Measurements from ENCODE around the gene ARHGEF33. TPM values are rescaled to one million over a fixed set of nuclear protein-coding genes. Genes with fewer than 3 reads are reported as not detected.

Gene ARHGEF33
- total and polyA plus RNA-seq, 2 donors from 2014 or later: 2.3 to 2.4 TPM

DNA sequence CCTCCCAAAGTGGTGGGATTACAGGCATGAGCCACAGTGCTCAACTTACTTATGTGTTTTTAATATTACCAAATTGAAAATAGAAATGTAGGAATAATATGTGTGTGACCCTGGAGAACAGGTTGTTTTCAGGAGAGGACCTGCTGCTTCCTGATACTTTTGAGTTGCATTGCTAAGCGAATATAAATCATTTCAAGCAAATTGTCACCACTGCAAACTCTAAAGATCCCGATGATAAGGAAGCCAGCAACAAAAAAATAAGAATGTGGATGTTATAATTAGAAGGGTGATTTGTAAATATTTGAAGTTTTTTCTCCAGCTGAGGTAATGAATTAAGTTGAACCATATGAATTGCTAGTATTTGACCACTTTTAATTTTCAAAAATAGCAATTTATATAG, 40.9 kb downstream of the ARHGEF33 start:
- H3K36me3 ChIP-seq (ENCODE audit: control insufficient read depth in 2 of 3, insufficient read depth in 3 of 3, low read length in 3 of 3): no peaks in the 10 kb centered on the region
- DNase-seq (no peak), FAIRE-seq (no peak)
- H3K27ac ChIP-seq (ENCODE audit: low read depth in 2 of 2, low read length in 2 of 2): no peak overlapping the region
- no peak overlapping the region for H3K4me3 ChIP-seq (ENCODE audit: low read length in 3 of 3)
- no peaks in the 10 kb centered on the region for H3K27me3 ChIP-seq (ENCODE audit: control insufficient read depth, insufficient read depth, low read length)
- intact Hi-C loops (cut with DNase I): no loop called here
- H3K9me3 ChIP-seq (ENCODE audit: control insufficient read depth in 2 of 3, insufficient read depth in 1 of 3, low read length in 3 of 3): no peaks in the 10 kb centered on the region
- no peaks in the 10 kb centered on the region for H3K4me1 ChIP-seq (ENCODE audit: control insufficient read depth in 2 of 3, insufficient read depth in 2 of 3, low read depth in 1 of 3, low read length in 3 of 3)
- no peak overlapping the region for H3K9ac ChIP-seq (ENCODE audit: low read length in 3 of 3)
- TF ChIP-seq, protein P1, sequence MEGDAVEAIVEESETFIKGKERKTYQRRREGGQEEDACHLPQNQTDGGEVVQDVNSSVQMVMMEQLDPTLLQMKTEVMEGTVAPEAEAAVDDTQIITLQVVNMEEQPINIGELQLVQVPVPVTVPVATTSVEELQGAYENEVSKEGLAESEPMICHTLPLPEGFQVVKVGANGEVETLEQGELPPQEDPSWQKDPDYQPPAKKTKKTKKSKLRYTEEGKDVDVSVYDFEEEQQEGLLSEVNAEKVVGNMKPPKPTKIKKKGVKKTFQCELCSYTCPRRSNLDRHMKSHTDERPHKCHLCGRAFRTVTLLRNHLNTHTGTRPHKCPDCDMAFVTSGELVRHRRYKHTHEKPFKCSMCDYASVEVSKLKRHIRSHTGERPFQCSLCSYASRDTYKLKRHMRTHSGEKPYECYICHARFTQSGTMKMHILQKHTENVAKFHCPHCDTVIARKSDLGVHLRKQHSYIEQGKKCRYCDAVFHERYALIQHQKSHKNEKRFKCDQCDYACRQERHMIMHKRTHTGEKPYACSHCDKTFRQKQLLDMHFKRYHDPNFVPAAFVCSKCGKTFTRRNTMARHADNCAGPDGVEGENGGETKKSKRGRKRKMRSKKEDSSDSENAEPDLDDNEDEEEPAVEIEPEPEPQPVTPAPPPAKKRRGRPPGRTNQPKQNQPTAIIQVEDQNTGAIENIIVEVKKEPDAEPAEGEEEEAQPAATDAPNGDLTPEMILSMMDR (IDR thresholded peaks at IDR 0.05; ENCODE audit: borderline replicate concordance, extremely low read depth, insufficient read depth): no peak

DNA sequence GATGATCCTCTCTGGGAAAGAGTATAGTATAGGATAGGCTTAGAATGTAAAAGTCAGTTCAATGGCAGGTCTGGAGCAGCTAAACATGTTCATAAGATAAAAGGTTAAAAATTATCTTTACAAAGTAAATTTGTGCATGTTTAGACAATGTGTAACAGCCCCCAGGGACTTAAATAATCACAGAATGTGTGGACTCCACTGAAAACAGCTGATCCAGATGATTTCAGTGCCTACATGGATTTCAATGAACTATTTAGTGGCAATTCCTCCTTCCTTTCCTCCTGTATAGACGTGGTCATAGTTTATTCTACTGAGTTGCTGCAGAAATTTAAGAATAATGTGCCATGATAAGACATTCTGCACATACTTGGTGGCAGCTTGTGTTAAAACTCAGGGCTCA, 42.9 kb downstream of the ARHGEF33 start:
- no peak for DNase-seq
- Histone ChIP-seq H3K9me3 (ENCODE audit: control insufficient read depth in 2 of 3, insufficient read depth in 1 of 3, low read length in 3 of 3) (no peaks in the 10 kb centered on the region), H3K9ac (ENCODE audit: low read length in 3 of 3) (no peak overlapping the region), H3K27me3 (ENCODE audit: control insufficient read depth, insufficient read depth, low read length) (no peaks in the 10 kb centered on the region), H3K4me3 (ENCODE audit: low read length in 3 of 3) (no peak overlapping the region), H3K27ac (ENCODE audit: low read depth in 2 of 2, low read length in 2 of 2) (no peak overlapping the region), H3K4me1 (ENCODE audit: control insufficient read depth in 2 of 3, insufficient read depth in 2 of 3, low read depth in 1 of 3, low read length in 3 of 3) (no peaks in the 10 kb centered on the region), H3K36me3 (ENCODE audit: control insufficient read depth in 2 of 3, insufficient read depth in 3 of 3, low read length in 3 of 3) (no peaks in the 10 kb centered on the region)
- TF ChIP-seq, protein P1 (IDR thresholded peaks at IDR 0.05; ENCODE audit: borderline replicate concordance, extremely low read depth, insufficient read depth): no peak
- intact Hi-C loops (cut with DNase I): no loop called here
- FAIRE-seq: no peak

DNA sequence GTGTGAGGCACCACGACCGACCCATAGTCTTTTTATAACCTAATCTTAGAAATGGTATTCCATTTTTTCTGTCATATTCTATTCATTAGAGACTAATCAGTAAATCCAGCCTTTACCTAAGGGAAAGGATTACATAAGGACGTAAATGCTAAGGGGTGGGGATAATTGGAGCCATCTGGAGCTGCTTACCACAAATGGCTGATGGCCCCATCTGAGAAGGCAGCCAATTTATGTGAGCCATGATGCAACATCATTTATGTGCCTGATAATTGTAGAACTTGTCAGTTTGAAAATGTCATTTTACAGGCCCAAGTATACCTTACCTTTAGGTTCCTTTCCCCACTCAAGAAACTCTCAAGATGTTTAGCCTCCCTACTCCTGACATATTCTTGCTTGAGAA, 44.0 kb downstream of the ARHGEF33 start:
- Histone ChIP-seq H3K4me1 (ENCODE audit: control insufficient read depth in 2 of 3, insufficient read depth in 2 of 3, low read depth in 1 of 3, low read length in 3 of 3) (no peaks in the 10 kb centered on the region), H3K27me3 (ENCODE audit: control insufficient read depth, insufficient read depth, low read length) (no peaks in the 10 kb centered on the region), H3K9me3 (ENCODE audit: control insufficient read depth in 2 of 3, insufficient read depth in 1 of 3, low read length in 3 of 3) (no peaks in the 10 kb centered on the region), H3K9ac (ENCODE audit: low read length in 3 of 3) (no peak overlapping the region), H3K4me3 (ENCODE audit: low read length in 3 of 3) (no peak overlapping the region), H3K36me3 (ENCODE audit: control insufficient read depth in 2 of 3, insufficient read depth in 3 of 3, low read length in 3 of 3) (no peaks in the 10 kb centered on the region), H3K27ac (ENCODE audit: low read depth in 2 of 2, low read length in 2 of 2) (no peak overlapping the region)
- no peak for FAIRE-seq
- no peak for DNase-seq
- TF ChIP-seq, protein P1 (IDR thresholded peaks at IDR 0.05; ENCODE audit: borderline replicate concordance, extremely low read depth, insufficient read depth): no peak
- intact Hi-C loops (cut with DNase I): no loop called here

DNA sequence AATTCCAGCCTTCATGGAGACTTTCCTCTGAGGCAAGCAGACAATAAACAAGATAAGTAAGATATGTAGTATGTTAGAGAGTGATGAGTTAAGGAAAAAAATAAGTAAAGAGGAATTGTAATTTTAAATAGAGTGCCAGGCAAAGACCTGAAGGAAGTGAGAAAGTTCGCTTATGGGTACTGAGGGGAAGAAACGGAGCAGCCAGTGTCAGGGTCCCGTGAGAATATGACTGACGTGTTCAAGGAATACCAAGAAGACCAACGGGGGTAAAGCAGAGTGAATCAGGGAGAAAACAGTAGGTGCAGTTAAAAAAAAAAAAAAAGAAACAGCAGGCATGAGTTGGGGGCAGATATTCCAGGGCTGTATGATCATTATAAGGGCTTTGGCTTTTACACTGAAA, 45.1 kb downstream of the ARHGEF33 start:
- DNase-seq (no peak), FAIRE-seq (no peak)
- intact Hi-C loops (cut with DNase I): no loop called here
- no peak overlapping the region for H3K27ac ChIP-seq (ENCODE audit: low read depth in 2 of 2, low read length in 2 of 2)
- H3K4me1 ChIP-seq (ENCODE audit: control insufficient read depth in 2 of 3, insufficient read depth in 2 of 3, low read depth in 1 of 3, low read length in 3 of 3): no peaks in the 10 kb centered on the region
- TF ChIP-seq, protein P1 (IDR thresholded peaks at IDR 0.05; ENCODE audit: borderline replicate concordance, extremely low read depth, insufficient read depth): no peak
- H3K27me3 ChIP-seq (ENCODE audit: control insufficient read depth, insufficient read depth, low read length): no peaks in the 10 kb centered on the region
- H3K9ac ChIP-seq (ENCODE audit: low read length in 3 of 3): no peak overlapping the region
- no peak overlapping the region for H3K4me3 ChIP-seq (ENCODE audit: low read length in 3 of 3)
- no peaks in the 10 kb centered on the region for H3K9me3 ChIP-seq (ENCODE audit: control insufficient read depth in 2 of 3, insufficient read depth in 1 of 3, low read length in 3 of 3)
- H3K36me3 ChIP-seq (ENCODE audit: control insufficient read depth in 2 of 3, insufficient read depth in 3 of 3, low read length in 3 of 3): no peaks in the 10 kb centered on the region
